GM10248 (cell line): ENCODE results near the gene PPP4R4.
A peak's percentile ranks its signal among the peaks of the same experiment; 100 is the strongest.

Experiments
- CTCF ChIA-PET: fragments of 300-600 bp; sonication (Branson Sonifier 250); formaldehyde crosslinking; extraction: SDS; loops from one replicate; lab custom pipeline; 2021; ENCODE audit warnings: antibody characterized with exemption; lab: Yijun Ruan, JAX
- POLR2A ChIA-PET: fragments of 350-650 bp; sonication (Branson Sonifier 250); formaldehyde crosslinking; extraction: SDS; loops from one replicate; lab custom pipeline; 2020; ENCODE audit warnings: antibody characterized with exemption; lab: Yijun Ruan, JAX
- DNase-seq: peaks from one replicate; pipeline ENCODE4 v3.0.0; 2012; ENCODE audit errors: extremely low spot score
- CTCF ChIP-seq: IDR thresholded peaks from 2 replicates; pipeline ENCODE4 v1.5.1; 2012; ENCODE audit warnings: mild to moderate bottlenecking, low read depth; ENCODE audit errors: extremely low read depth, missing control alignments, control extremely low read depth

The PPP4R4 gene

DNA sequence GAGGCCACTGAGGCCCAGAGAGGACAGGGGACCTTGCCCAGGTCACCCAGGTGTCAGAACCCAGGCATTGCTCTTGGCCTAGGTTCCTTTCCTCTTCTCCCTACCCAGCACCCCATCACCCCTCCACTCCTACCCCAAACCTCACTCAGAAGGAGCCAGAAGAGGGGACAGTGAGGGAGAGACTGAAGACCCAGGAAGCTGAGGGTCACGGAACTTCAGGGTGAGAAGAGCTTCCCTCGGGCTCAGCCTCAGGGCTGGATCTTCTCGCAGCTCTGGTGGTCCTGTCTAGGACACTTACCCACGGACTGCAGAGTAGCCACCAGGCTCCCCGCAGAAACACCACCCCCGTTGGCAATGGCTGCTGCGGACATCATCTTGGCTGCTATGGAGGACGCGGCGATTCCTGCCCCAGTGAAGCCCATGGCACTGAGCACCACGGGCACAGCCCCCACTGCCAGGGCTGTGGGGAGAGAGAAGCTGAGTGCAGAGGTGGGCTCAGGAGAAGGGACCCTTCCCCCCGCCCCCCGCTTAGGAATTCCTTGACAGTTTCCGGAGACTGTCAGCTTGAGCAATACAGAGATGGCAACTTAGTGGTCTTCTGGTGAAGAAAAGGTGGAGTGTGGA, 45.8 kb upstream of the PPP4R4 start:
- no peak for DNase-seq
- ChIA-PET POLR2A (no interaction called here), CTCF (interaction anchor here (1.1 to 6.8 kb wide), 8 partner anchors 9 to 91 kb away, joined by 3 to 46 read pairs (median 4); partner anchors contain the start of genes DDX24 and IFI27L1)
- no peak for TF ChIP-seq CTCF

DNA sequence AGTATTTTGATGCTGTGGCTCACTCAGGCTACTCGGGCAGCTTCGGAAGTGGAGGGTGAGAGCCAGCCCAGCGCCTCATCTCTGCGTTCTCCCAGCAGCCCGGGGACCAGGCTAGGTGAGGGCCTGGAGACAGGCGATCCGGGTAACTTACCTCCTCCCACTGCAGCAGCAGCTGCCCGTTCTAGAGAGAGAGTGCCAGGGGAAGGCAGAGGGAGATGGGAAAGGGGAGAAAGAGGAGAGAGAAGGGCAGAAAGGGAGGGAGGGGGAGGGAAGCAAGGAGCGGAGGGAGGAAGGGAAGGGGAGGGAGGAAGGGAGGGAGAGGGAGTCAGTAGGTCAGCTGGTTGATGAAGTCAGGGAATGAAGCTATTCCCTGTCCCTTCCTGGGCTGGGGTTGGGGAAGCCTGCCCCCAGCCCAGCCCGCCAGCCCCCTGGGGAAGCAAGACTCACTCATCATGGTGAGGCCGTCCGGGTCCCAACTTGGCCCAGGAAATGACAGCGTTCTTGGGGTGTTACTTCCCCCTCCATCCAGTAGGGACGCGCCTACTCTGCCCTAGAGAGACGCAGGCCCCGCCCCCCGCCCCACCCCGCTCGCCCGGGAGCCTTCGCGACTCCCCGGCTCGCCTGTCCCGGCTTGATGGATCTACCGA, 44.9 kb upstream of the PPP4R4 start, which contains the start of gene IFI27L2:
TSS of gene IFI27L2 (minus strand) at position 494 of the 647 bp plus-strand sequence. CDS start at position 454, 40 bp downstream.
- peak; percentile 95 for DNase-seq
- ChIA-PET POLR2A (interaction anchor here (0.6 kb wide), 1 partner anchor 386 kb away, joined by 3 read pairs; no protein-coding TSS in a partner anchor), CTCF (interaction anchor here (0.7 to 6.8 kb wide), 12 partner anchors 8 to 419 kb away, joined by 3 to 46 read pairs (median 4); partner anchors contain the start of genes DDX24, IFI27L1 and OTUB2)
- TF ChIP-seq CTCF, result peak; percentile 2

DNA sequence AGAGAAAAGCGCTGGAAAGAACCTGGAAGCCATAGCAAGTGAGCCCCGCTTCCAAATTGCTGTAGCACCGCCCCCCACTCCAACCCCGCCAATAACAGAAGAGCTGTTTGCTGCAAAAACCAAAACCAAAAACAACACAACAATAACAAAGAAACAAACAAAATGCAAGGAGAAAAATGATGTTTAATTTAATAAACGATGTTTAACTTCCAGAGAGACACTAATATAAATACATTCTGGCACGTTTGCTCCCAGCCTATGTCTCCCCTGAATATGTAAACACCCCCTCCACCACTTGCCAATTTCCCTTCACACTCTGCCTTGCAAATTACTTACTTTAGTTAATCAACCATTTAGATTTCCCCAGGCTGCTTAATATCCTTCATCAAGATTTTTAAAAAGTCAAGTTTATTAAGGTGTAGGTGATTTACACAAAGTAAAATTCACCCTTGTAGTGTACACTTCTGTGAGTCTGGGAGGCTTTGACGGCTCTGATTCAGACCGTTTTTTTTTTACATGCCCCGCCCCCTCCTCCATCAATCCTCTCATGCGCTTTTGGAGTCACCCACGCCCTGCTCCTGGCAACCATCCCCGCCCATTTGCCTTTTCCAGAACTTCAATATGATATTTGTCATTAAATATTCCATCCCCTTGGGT, 44.2 kb upstream of the PPP4R4 start:
- no peak for TF ChIP-seq CTCF
- POLR2A ChIA-PET, result interaction anchor here (0.6 kb wide), 2 partner anchors 62 to 387 kb away, joined by 3 to 4 read pairs; no protein-coding TSS in a partner anchor
- no peak for DNase-seq
- CTCF ChIA-PET, result interaction anchor here (1.2 to 6.8 kb wide), 7 partner anchors 8 to 418 kb away, joined by 3 to 46 read pairs (median 4); partner anchors contain the start of gene OTUB2

DNA sequence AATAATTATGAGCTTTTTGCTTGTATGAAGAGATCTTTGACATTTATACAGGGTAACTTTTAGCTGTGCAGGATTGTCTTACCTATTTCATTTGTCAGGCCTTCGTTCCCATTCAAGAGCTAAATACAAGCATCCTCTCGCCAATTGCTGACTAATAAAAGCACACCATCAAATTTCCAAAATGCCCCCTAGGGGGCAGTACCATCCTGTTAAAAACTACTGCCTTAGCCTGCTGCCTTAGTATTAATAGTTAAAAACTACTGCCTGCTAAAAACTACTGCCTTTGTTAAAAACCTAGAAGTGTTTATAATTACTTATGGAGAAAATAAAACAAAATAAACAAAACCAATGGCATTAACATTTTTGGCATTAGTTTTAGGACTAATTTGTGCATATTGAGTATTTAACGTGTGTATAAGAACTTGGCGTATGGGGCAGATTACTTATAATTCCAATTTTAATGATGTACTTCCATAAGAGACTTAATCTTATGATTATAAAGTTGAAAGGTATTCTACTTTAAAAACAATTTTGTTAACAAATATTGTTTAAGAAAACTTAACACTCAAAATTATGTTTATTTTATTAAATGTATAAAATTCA, 41.7 kb upstream of the PPP4R4 start:
- CTCF ChIA-PET, result interaction anchor here (0.6 to 3.4 kb wide), 41 partner anchors 8 to 417 kb away, joined by 3 to 57 read pairs (median 4); partner anchors contain the start of genes DDX24, IFI27L1, OTUB2 and PPP4R4
- POLR2A ChIA-PET, result no interaction called here
- peak; percentile 60 for DNase-seq
- TF ChIP-seq CTCF, result peak; percentile 73

DNA sequence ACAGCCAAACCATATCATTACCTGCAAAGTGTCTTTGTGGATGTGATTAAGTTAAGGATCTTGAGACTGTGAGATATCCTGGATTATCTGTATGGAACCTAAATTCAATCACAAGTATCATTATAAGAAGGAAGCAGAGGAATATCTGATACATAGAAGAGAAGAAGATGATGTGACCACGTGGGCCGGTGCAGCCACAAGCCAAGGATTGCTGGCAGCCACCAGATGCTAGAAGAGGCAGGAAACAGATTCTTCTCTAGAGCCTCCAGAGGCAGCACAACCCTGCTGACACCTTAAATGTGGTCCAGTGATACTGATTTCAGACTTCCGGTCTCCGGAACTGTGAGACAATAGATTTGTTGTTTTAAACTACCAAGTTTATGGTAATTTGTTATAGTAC, 38.6 kb upstream of the PPP4R4 start:
- POLR2A ChIA-PET, result no interaction called here
- DNase-seq, result no peak
- no peak for TF ChIP-seq CTCF
- CTCF ChIA-PET, result interaction anchor here (1.2 to 2.8 kb wide), 2 partner anchors 17 to 100 kb away, joined by 4 to 15 read pairs; no protein-coding TSS in a partner anchor
